ENCODE data around the gene KCNK18.
A peak's percentile ranks its signal among the peaks of the same experiment; 100 is the strongest.
"Not testable (repeated sequence)": the region's sequence is repeated elsewhere in the genome, so short reads cannot be mapped to it uniquely, and the experiment has no call there.

The KCNK18 gene

DNA sequence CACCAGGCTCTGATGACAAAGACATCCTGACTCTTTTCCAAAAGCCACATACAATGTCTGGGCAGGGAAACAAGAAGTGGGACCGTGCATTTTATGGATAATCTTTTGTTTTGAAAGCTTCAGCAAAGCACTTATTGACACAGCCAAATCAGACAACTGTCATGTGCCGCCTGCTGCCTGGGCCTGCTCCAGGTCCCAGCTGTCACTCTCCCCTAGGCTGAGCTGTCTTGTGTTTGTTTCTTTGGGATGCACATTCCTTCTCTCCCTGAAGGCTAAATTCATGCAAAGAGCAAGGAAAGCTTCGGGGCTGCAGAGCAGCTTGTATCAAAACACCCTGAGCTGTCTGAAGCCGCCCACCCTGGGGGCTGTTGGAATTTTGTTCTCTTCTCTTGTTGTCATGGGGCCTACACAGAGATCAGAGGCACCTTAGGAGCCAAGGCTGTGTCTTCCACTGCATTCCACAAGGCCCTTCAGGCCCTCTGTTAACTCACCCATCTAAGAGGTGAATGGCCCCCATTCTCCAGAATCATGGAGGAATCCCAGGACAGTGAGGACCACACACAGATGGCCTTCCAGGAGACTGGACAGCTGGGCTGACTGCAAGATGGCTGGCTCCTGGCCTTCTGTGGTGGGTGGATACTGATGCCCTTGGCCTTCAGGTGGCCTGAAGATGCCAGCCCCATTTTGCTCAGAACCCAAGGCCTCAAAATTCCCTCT lies 25.8 kb downstream of the KCNK18 start:
- no peak for FAIRE-seq

DNA sequence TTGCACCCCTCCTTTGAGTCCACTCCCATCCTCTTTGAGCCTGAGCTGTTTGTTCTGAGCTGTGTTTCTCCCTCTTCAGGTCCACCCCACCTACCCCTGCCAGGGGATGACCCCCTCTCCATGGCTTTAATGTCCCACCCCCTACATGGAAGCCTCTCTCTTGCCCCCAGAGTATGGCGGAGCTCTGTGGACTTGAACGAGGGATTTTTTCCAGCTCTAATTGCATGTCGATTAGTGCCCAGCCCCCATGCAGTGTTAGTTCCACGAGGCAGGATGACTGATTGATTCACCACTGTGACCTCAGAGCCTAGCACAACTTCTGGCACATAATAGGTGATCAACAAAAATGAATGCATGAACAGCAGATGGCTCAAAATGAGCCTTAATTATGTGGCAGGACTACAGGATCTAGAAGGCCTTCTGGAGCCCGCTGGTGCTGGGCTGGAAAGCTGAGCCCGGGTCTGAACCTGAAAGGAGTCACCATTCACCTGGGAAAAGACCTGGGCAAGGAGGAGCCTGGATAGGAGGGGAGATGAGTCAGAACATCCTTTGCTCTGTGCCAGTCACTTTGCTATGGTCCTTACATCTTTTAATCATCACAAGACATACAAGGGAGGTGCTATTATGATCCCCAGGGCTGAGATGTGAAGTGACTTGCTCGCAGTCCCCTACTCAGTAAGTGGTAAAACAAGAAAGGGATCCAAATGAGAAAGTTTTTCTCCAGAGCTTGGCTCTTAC lies 26.6 kb downstream of the KCNK18 start:
- FAIRE-seq: no peak

DNA sequence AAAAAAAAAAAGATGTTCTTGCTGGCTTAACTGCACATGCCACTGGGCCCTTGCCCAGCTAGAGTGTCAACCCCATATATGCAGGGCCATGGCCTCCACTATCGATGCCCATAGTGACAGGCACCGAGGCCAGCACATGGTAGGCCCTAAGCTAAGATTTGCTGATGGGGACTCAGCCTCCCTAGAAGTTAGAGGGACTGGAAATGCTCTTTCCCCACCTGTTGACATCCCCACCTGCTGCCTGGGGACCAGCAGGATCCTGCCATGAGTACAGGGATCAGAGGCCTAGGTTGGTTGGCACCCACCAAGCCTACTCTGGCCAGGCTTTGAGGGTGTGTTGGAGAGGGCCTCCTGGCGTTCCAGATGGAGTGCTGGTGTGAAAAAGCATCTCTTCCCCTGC lies 27.6 kb downstream of the KCNK18 start:
- FAIRE-seq: no peak

- FAIRE-seq: no peak
These were observed 29.6 kb downstream of the KCNK18 start for GRCh38 chr10:117226813-117227451.

DNA sequence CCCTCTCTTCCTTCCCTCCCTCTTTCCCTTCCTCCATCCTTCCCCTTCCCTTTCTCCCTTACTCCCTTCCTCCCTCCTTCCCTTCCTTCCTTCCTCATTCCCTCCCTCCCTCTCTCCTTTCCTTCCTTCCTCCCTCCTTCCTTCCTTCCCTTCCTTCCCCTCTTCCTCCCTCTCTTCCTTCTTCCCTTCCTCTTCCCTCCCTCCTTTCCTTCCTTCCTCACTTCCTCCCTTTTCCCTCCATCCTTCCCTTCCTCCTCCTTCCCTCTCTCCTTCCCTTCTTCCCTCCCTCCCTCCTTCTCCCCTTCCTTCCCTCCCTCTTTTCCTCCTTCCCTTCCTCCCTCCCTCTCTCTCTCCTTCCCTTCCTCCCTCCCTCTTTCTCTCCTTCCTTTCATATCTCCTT lies 30.9 kb downstream of the KCNK18 start:
- FAIRE-seq: no peak

DNA sequence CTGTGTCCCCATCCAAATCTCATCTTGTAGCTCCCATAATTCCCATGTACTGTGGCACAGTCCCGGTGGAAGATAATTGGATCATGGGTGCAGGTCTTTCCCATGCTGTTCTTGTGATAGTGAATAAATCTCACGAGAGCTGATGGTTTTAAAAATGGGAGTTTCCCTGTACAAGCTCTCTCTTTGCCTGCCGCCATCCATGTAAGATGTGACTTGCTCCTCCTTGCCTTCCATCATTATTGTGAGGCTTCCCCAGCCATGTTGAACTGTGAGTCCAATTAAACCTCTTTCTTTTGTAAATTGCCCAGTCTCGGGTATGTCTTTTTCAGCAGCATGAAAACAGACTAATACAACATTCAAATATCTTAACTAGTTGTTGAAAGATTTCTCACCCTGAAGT lies 32.8 kb downstream of the KCNK18 start:
- not testable (repeated sequence) for FAIRE-seq

- no peak for FAIRE-seq
These were observed 40.2 kb downstream of the KCNK18 start for GRCh38 chr10:117237401-117237991.

DNA sequence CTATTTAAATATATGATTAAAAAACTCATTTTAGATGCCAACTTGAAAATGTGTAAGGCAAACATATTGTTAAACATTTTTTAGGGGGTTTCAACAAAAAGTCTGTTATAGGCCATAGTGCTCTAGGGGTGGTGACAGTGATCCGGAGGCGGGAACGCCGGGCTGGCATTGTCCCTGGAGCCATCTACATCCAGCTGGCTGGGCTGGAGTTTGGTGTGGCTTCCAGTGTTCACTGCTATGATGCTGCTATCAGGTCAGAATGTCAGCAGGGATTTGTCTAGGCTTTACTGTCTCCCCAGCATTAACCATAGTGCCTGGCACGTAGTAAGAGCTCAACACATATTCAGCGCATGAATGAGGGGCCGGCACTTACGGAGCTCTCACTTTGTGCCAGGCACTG lies 41.8 kb downstream of the KCNK18 start:
- no peak for FAIRE-seq

DNA sequence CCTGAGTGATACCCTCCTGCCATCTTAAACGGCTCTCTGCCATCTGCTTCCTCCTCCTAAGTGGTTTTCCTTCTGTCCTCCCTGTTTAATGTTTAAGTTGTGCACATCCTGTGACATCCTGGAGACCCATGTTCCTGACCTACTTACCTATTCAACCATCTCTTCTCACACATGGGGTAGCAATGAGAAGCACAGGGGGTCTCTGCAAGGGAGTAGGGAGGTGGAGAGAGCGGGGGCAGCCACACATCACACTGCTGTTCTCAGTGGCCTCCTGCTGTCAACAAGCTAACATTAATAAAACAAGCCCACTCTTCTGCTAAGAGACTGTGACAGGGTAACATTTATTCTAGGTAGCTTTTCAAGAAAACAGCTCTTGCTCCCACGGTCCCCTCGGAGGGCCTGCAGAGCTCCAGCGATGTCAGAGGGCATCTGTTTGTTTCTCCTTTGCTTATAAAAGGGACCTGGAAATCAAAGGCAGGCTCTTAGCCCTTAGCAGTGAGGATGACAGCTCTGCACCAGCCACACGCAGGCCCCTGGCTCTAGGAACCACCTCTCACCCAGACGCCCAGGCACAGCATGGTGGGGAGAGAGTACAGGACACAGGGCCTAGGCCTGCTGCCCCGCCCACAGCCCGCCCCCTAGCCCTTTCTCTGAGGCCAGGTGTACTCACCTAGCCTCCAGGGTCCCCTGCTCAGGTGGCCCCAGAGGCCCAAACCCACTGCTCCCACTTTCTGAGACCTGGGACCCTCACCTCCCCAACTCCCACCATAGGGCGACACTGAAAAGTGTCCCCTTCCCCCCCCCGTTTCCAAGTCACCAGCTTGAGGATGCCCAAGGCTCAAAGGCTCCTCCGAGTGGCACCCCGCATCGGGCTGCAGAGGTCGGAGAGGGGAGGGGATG lies 42.7 kb downstream of the KCNK18 start:
- no peak for FAIRE-seq

- FAIRE-seq: no peak
These were observed 43.6 kb downstream of the KCNK18 start, which contains the start of gene SLC18A2 for GRCh38 chr10:117240621-117241529. Gene SLC18A2, plus strand, starts transcription at chr10:117241114. Its CDS starts 580 bp downstream, at chr10:117241694.

DNA sequence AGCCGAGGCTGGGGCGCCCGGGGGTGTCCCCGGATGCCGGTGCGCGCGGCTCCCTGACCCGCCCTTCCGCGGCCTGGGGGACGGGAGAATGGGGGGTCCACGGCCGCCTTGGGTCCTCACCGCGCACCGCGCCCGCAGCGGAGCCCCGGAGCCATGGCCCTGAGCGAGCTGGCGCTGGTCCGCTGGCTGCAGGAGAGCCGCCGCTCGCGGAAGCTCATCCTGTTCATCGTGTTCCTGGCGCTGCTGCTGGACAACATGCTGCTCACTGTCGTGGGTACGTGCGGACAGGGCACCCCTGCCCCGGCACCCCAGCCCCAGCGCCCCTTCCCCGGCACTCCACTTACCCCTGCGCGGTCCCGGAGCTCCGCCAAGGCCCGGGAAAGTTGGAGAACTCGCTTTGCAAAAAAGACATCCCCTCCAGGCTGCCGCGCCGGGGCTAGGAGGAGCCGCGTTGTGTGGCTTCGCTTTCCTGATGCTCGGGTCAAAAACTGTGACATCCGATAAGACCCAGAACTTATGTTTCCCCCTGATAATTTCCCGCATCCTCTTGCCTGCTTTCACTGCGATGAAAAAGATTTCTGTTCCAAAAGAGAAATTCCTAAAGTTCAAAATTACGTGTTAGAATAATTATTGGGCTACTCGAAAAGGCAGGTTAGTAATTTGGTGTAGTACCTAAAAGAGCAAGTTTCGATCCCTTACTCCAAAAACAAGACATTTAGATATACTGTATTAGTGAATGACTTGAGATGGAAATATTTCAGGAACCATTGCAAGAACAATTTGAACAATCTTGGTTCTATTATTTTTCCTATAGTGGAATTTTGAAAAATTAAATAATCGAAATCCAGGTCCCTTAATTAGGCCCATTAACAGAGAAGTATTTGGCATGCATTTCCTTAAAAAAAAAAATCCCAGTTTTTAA lies 44.5 kb downstream of the KCNK18 start:
- FAIRE-seq: no peak

DNA sequence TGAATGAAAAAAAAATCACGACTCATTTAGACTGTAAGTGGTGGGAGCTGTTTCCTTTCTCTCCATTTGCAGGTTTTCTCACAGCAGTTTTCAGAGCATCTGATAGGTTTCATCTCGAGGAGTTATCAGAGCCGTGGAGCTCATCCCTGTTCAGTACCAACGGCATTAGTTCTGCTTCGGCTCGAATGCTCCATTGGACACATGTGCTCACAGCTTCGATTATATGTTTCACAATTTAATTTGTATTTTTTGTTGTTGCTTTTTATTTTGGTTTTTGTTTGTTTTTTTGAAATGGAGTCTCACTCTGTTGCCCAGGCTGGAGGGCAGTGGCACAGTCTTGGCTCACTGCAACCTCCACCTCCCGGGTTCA lies 45.2 kb downstream of the KCNK18 start:
- no peak for FAIRE-seq

- peak; percentile 70 for FAIRE-seq
These were observed 49.8 kb downstream of the KCNK18 start for GRCh38 chr10:117246997-117247671.

- no peak for FAIRE-seq
These were observed 51.6 kb downstream of the KCNK18 start for GRCh38 chr10:117248750-117249465.

DNA sequence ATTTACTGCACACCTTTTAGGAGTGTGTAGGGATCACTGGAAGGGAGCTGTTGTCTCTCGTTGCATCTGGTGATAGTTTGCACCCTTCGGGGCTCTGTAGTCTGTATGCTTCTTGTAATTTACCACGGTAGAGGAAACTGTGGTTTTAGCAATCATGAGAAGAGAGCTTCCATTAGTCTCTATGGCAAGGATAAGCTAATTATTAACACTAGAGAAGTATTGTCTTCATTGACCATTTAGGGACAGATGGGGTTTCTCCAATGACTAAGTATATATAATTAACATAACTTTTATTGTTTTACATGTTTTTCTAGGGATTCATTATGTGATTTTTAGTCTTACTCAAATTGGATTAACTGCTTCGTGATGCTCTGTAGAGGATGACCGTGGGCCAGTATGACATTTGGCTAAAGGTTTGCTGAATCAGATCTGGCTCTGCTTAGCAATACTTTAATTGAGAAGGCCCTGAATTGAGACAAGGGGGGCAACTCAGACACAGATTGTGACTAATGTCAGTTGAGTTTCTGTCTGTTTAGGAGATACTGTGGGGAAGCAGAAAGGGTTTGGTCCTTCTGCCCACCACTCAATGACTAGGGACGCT lies 52.3 kb downstream of the KCNK18 start:
- no peak for FAIRE-seq

DNA sequence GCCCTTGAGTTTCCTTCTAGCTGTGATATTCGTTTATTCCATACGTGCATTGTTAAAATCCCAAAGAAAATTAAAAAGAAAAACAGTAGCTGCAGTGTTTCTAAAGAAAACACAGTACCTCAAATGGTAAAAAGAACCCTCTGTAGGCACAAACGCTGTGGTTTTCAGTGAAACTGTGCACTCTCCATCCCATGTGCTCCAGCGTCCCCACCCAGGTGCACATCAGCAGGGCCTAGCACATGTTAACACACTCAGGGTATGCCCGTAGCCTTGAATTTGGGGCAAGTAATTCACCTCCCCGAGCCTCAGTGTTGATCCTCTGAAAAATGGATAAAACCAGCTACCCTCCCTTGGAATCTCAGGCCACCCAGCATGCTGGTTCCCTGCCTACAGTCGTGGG lies 53.1 kb downstream of the KCNK18 start:
- FAIRE-seq: no peak

- no peak for FAIRE-seq
These were observed 56.6 kb downstream of the KCNK18 start for GRCh38 chr10:117253908-117254307.

GRCh38 chr10:117254338-117254737 lies 57.0 kb downstream of the KCNK18 start:
- FAIRE-seq: no peak
